Measurements from ENCODE around the gene BUB1.
"Not testable (repeated sequence)": the region's sequence is repeated elsewhere in the genome, so short reads cannot be mapped to it uniquely, and the experiment has no call there.

Gene BUB1

DNA sequence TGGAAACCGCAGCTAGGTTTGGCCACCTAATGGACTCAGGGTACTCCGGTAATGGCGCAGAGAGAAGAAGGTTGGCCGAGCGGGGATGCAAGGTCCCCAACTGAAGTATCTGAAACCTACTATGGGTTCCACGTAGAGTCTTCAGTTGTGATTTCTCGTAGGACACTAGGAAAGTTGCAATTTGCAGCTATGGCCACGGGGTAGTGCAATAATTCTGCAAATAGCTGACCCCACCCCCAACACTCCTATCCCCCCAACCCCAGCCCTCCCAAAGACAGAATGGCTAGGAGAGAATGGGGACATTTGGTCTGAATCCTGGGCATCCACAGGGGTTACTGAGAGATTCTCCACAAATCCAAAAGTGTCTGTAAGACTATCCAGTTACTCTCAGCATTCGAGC, 75.7 kb downstream of the BUB1 start:
- DNase-seq; H3K18ac ChIP-seq (ENCODE audit: low read length); H4K8ac ChIP-seq (ENCODE audit: low read depth, low read length); H3K4me3 ChIP-seq (ENCODE audit: low read length); H2BK120ac ChIP-seq (ENCODE audit: low read depth, low read length); H3K27me3 ChIP-seq (ENCODE audit: insufficient read depth, low read length, poor library complexity); H2AK5ac ChIP-seq (ENCODE audit: low read length); H3K56ac ChIP-seq (ENCODE audit: low read length); H3K27ac ChIP-seq (ENCODE audit: low read depth, low read length); H3K4ac ChIP-seq (ENCODE audit: low read depth, low read length); H3K79me2 ChIP-seq (ENCODE audit: control insufficient read depth, insufficient read depth, low read length); H3K9ac ChIP-seq (ENCODE audit: low read length); H3K79me1 ChIP-seq (ENCODE audit: low read length); H2BK5ac ChIP-seq (ENCODE audit: low read length); H3K23ac ChIP-seq (ENCODE audit: low read length); H3K36me3 ChIP-seq (ENCODE audit: control insufficient read depth, insufficient read depth, low read length); H3K4me1 ChIP-seq (ENCODE audit: control insufficient read depth, low read depth, low read length); H3K4me2 ChIP-seq (ENCODE audit: low read length); H4K5ac ChIP-seq (ENCODE audit: low read length); H2BK15ac ChIP-seq (replicated peaks; ENCODE audit: low read depth): not testable (repeated sequence)
- WGBS (ENCODE audit: extremely low coverage, insufficient coverage, low lambda C conversion rate), result no CpG with 5 or more reads among the region's 9 CpGs

DNA sequence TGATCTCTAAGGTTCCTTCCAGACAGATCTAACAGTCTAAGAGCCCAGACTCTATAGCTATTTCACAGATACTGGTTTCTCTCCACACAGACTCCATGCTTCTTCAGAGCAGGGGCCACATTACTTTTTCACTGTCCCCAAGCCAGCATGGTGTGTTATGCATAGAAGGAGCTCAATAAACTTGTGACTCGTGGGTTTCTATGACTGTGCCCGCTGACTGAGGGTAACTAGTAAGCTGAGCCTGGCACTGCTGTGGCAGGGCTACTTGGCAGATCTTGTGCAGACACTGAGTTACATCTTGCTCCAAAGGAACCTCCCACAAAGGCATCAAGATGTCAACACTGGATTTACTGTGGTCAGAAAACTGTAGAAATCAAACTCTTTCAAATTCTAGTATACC, 85.9 kb downstream of the BUB1 start:
- not testable (repeated sequence) for H3K18ac ChIP-seq (ENCODE audit: low read length); H2AK5ac ChIP-seq (ENCODE audit: low read length); H3K27me3 ChIP-seq (ENCODE audit: insufficient read depth, low read length, poor library complexity); H3K4me2 ChIP-seq (ENCODE audit: low read length); H2BK15ac ChIP-seq (replicated peaks; ENCODE audit: low read depth); H3K27ac ChIP-seq (ENCODE audit: low read depth, low read length); H4K8ac ChIP-seq (ENCODE audit: low read depth, low read length); H3K4me3 ChIP-seq (ENCODE audit: low read length); H2BK5ac ChIP-seq (ENCODE audit: low read length); H3K4ac ChIP-seq (ENCODE audit: low read depth, low read length); H3K23ac ChIP-seq (ENCODE audit: low read length); H3K56ac ChIP-seq (ENCODE audit: low read length); H3K79me2 ChIP-seq (ENCODE audit: control insufficient read depth, insufficient read depth, low read length); H3K36me3 ChIP-seq (ENCODE audit: control insufficient read depth, insufficient read depth, low read length); H2BK120ac ChIP-seq (ENCODE audit: low read depth, low read length); DNase-seq; H3K9ac ChIP-seq (ENCODE audit: low read length); H3K4me1 ChIP-seq (ENCODE audit: control insufficient read depth, low read depth, low read length); H4K5ac ChIP-seq (ENCODE audit: low read length); H3K79me1 ChIP-seq (ENCODE audit: low read length)
- WGBS (ENCODE audit: extremely low coverage, insufficient coverage, low lambda C conversion rate), result no CpG with 5 or more reads among the region's 2 CpGs

DNA sequence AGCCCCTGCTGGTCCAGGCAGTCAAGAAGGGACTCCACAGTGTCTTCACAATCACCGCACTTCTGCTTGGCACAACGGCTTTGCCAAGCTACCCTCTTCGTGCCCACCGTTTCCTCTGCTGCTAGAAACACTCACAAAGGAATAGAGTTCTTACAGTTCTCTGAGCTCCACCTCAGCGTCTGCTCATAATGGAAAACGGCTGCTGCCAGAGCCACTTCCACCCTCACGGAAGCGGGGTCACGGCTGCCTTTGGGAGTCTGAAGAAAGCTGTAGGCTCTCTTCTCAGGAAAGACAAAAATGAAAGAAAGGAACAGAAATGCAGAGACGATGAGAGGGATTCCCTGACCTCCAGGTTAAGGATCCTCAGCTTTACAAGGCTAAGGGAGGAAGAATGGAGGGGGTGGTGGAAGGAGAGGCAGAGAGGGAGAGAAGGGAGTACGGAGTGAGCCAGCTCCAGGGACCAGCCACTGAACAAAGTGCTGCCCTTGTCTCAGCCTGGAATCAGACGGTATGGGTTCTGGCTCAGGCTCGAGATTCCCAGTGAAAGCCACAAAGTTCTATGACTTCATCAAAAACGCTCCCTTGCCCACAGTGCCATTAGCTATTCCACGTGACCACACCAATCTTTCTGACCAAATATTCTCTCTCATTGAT, 88.1 kb downstream of the BUB1 start:
- WGBS (ENCODE audit: extremely low coverage, insufficient coverage, low lambda C conversion rate), result no CpG with 5 or more reads among the region's 15 CpGs
- not testable (repeated sequence) for H3K79me2 ChIP-seq (ENCODE audit: control insufficient read depth, insufficient read depth, low read length); H2BK120ac ChIP-seq (ENCODE audit: low read depth, low read length); H4K8ac ChIP-seq (ENCODE audit: low read depth, low read length); H3K9ac ChIP-seq (ENCODE audit: low read length); H3K36me3 ChIP-seq (ENCODE audit: control insufficient read depth, insufficient read depth, low read length); H2BK5ac ChIP-seq (ENCODE audit: low read length); H3K23ac ChIP-seq (ENCODE audit: low read length); H3K56ac ChIP-seq (ENCODE audit: low read length); H2AK5ac ChIP-seq (ENCODE audit: low read length); H2BK15ac ChIP-seq (replicated peaks; ENCODE audit: low read depth); H3K4me2 ChIP-seq (ENCODE audit: low read length); H3K18ac ChIP-seq (ENCODE audit: low read length); H4K5ac ChIP-seq (ENCODE audit: low read length); H3K4me3 ChIP-seq (ENCODE audit: low read length); H3K4ac ChIP-seq (ENCODE audit: low read depth, low read length); H3K79me1 ChIP-seq (ENCODE audit: low read length); H3K27me3 ChIP-seq (ENCODE audit: insufficient read depth, low read length, poor library complexity); H3K27ac ChIP-seq (ENCODE audit: low read depth, low read length); H3K4me1 ChIP-seq (ENCODE audit: control insufficient read depth, low read depth, low read length); DNase-seq

DNA sequence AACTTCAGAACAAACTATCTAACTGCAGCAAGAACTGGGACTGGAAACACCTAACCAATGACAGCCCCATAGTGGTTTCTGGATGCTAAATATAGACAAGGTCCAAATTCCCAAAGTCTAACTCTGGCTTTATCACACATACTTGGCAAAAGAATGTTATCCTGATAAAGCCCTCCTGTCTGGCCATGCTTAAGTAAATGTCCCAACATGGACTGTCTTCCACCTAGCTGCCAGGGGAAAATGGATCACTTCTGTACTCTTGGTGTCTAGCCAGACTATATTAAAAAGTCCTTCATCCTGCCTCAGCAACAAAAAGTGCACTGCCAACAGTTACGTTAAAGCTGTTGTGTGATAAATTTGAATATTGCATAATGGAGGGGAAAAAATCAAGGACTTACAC, 89.3 kb downstream of the BUB1 start:
- not testable (repeated sequence) for H3K9ac ChIP-seq (ENCODE audit: low read length); H3K4me3 ChIP-seq (ENCODE audit: low read length); H3K79me2 ChIP-seq (ENCODE audit: control insufficient read depth, insufficient read depth, low read length); H2BK120ac ChIP-seq (ENCODE audit: low read depth, low read length); H3K4me2 ChIP-seq (ENCODE audit: low read length); H3K4me1 ChIP-seq (ENCODE audit: control insufficient read depth, low read depth, low read length); H4K5ac ChIP-seq (ENCODE audit: low read length); H3K27me3 ChIP-seq (ENCODE audit: insufficient read depth, low read length, poor library complexity); H3K27ac ChIP-seq (ENCODE audit: low read depth, low read length); H2BK15ac ChIP-seq (replicated peaks; ENCODE audit: low read depth); H2BK5ac ChIP-seq (ENCODE audit: low read length); H3K4ac ChIP-seq (ENCODE audit: low read depth, low read length); H2AK5ac ChIP-seq (ENCODE audit: low read length); H3K23ac ChIP-seq (ENCODE audit: low read length); DNase-seq; H3K36me3 ChIP-seq (ENCODE audit: control insufficient read depth, insufficient read depth, low read length); H3K18ac ChIP-seq (ENCODE audit: low read length); H3K79me1 ChIP-seq (ENCODE audit: low read length); H4K8ac ChIP-seq (ENCODE audit: low read depth, low read length); H3K56ac ChIP-seq (ENCODE audit: low read length)
- WGBS (ENCODE audit: extremely low coverage, insufficient coverage, low lambda C conversion rate), result no CpG with 5 or more reads among the region's 1 CpG

All from mesendoderm (in vitro differentiated cells).